Stimulated activated CD8-positive, alpha-beta memory T cell treated with anti-CD3 and anti-CD28 coated beads, Interleukin-15, amount 100 ng/mL, for 4 hours (primary cell): Measurements from ENCODE around the gene MYL11.
A peak's percentile ranks its signal among the peaks of the same experiment; 100 is the strongest.
"Not testable (repeated sequence)": the region's sequence is repeated elsewhere in the genome, so short reads cannot be mapped to it uniquely, and the experiment has no call there.

ENCODE experiments used
- DNase-seq, 2 donors: peaks; one replicate each; pipeline ENCODE4 v3.0.0-alpha.2; 2020; ENCODE audit warnings: low read depth in 2 of 2

MYL11 gene

GRCh38 chr16:30396627-30397026 is 22.0 kb downstream of the MYL11 start:
- DNase-seq, result not testable (repeated sequence)

GRCh38 chr16:30397056-30397455 is 22.5 kb downstream of the MYL11 start:
- DNase-seq, result no peak

- DNase-seq, result no peak
These were observed 23.4 kb downstream of the MYL11 start for GRCh38 chr16:30397776-30398660.

- DNase-seq, result no peak
These were observed 24.2 kb downstream of the MYL11 start for GRCh38 chr16:30398661-30399434.

- no peak for DNase-seq
These were observed 25.0 kb downstream of the MYL11 start for GRCh38 chr16:30399435-30400186.

- no peak for DNase-seq
These were observed 27.3 kb downstream of the MYL11 start for GRCh38 chr16:30401768-30402425.

- no peak for DNase-seq
These were observed 32.1 kb downstream of the MYL11 start for GRCh38 chr16:30406795-30407101.

GRCh38 chr16:30407102-30407803 is 32.7 kb downstream of the MYL11 start, which contains the start of gene ZNF771:
Gene ZNF771 (plus strand): TSS chr16:30407606. CDS start chr16:30408054, 448 bp downstream.
- peak; percentile 74 to 83 for DNase-seq

GRCh38 chr16:30407804-30408534 is 33.4 kb downstream of the MYL11 start:
- no peak for DNase-seq

GRCh38 chr16:30409125-30410060 is 34.8 kb downstream of the MYL11 start:
- peak; percentile 78 to 87 for DNase-seq

GRCh38 chr16:30413112-30413806 is 38.7 kb downstream of the MYL11 start:
- no peak for DNase-seq

GRCh38 chr16:30414159-30414558 is 39.6 kb downstream of the MYL11 start:
- DNase-seq, result no peak

- no peak for DNase-seq
These were observed 41.5 kb downstream of the MYL11 start for GRCh38 chr16:30416047-30416603.

- DNase-seq, result no peak
These were observed 42.3 kb downstream of the MYL11 start for GRCh38 chr16:30416624-30417528.

- DNase-seq, result peak; percentile 74 to 81
These were observed 43.1 kb downstream of the MYL11 start for GRCh38 chr16:30417529-30418349.
